Endothelial cell of umbilical vein (primary cell): ENCODE data around the gene TRIM10. TPM values are rescaled to one million over a fixed set of nuclear protein-coding genes. Genes with fewer than 3 reads are reported as not detected.

Experiments used
- BruUV-seq: library from RNA; stranded (reverse); fragments of 400-500 nt; replicated peaks from 2 replicates; lab custom pipeline; 2021; lab: Mats Ljungman, UMichigan
- CTCF ChIA-PET: fragments of 300-600, 350-600 bp; sonication (Branson Sonifier 250); formaldehyde crosslinking; loops from one replicate; lab custom pipeline; 2021; ENCODE audit warnings: antibody characterized with exemption, inconsistent platforms; lab: Charles Lee
- POLR2A ChIA-PET: fragments of 300-600, 350-600 bp; sonication (Branson Sonifier 250); formaldehyde crosslinking; loops from one replicate; lab custom pipeline; 2021; ENCODE audit warnings: antibody characterized with exemption, inconsistent platforms; lab: Charles Lee
- DNase-seq: peaks from one replicate; pipeline ENCODE4 v3.0.0-alpha.2; 2011; ENCODE audit warnings: low read depth, low spot score
- FAIRE-seq: peaks from 2 replicates; lab custom pipeline; 2011; peaks lifted over from hg19 to GRCh38; lab: Jason Lieb, UNC
- H2AFZ ChIP-seq: 2 replicates; pipeline ENCODE4 v1.6.0; 2012; ENCODE audit warnings: low read depth, low read length, control low read depth, inconsistent platforms
- H3K27ac ChIP-seq: 2 replicates; pipeline ENCODE4 v1.5.1; 2011; ENCODE audit warnings: low read depth, mild to moderate bottlenecking, control low read depth, low read length, moderate library complexity; ENCODE audit not compliant: insufficient read depth
- H3K27me3 ChIP-seq, 2 experiments: 2 replicates each; pipeline versions ENCODE4 v1.6.0 to v1.6.1; 2011; ENCODE audit warnings: low read length in 2 of 2, mixed read lengths in 1 of 2; ENCODE audit not compliant: control insufficient read depth in 2 of 2, insufficient read depth in 2 of 2
- H3K36me3 ChIP-seq, 2 experiments: 2 replicates in 1 of 2; 3 replicates in 1 of 2; pipeline ENCODE4 v1.5.1; 2011; ENCODE audit warnings: low read length in 2 of 2, mild to moderate bottlenecking in 1 of 2, moderate library complexity in 1 of 2; ENCODE audit not compliant: control insufficient read depth in 2 of 2, insufficient read depth in 2 of 2; ENCODE audit errors: extremely low read depth in 1 of 2
- H3K4me1 ChIP-seq: 3 replicates; pipeline ENCODE4 v1.5.1; 2011; ENCODE audit warnings: mild to moderate bottlenecking, low read length; ENCODE audit not compliant: control insufficient read depth, insufficient read depth; ENCODE audit errors: extremely low read depth
- H3K4me2 ChIP-seq: 2 replicates; pipeline ENCODE4 v1.6.1; 2011; ENCODE audit warnings: low read length, control low read depth, mixed read lengths; ENCODE audit not compliant: insufficient read depth
- H3K4me3 ChIP-seq, 3 experiments: fragments of 200-600 bp in 1 of 3; sonication (generic), shearing (Covaris generic) in 1 of 3; replicated peaks in 1 of 3; 2 replicates each; pipeline ENCODE4 v1.5.1; 2011 to 2016; ENCODE audit warnings: control low read depth in 3 of 3, low read length in 3 of 3, mild to moderate bottlenecking in 2 of 3, inconsistent platforms in 1 of 3, low read depth in 1 of 3, moderate library complexity in 1 of 3; ENCODE audit not compliant: insufficient read depth in 1 of 3
- H3K79me2 ChIP-seq: 2 replicates; pipeline ENCODE4 v1.6.0; 2012; ENCODE audit warnings: low read length, inconsistent platforms; ENCODE audit not compliant: control insufficient read depth, insufficient read depth
- H3K9ac ChIP-seq: replicated peaks from 2 replicates; pipeline ENCODE3; 2011; ENCODE audit warnings: low read length, control low read depth; ENCODE audit not compliant: insufficient read depth; ENCODE audit errors: extremely low read depth
- H3K9me1 ChIP-seq: replicated peaks from 3 replicates; pipeline ENCODE4 v1.6.0; 2011; ENCODE audit warnings: mild to moderate bottlenecking, low read length; ENCODE audit not compliant: control insufficient read depth, insufficient read depth; ENCODE audit errors: extremely low read depth
- H3K9me3 ChIP-seq: replicated peaks from 2 replicates; pipeline ENCODE4 v1.5.1; 2012; ENCODE audit warnings: low read length, inconsistent platforms; ENCODE audit not compliant: control insufficient read depth, insufficient read depth
- H4K20me1 ChIP-seq: replicated peaks from 2 replicates; pipeline ENCODE3; 2011; ENCODE audit warnings: mild to moderate bottlenecking, low read length; ENCODE audit not compliant: control insufficient read depth, insufficient read depth; ENCODE audit errors: extremely low read depth
- EZH2 ChIP-seq: IDR thresholded peaks from 2 replicates; pipeline ENCODE4 v1.6.1; 2012; ENCODE audit warnings: borderline replicate concordance, low read depth, mild to moderate bottlenecking, moderate library complexity, low read length, inconsistent platforms; ENCODE audit not compliant: severe bottlenecking
- FOS ChIP-seq: IDR thresholded peaks from 2 replicates; pipeline ENCODE4 v1.6.1; 2011; ENCODE audit warnings: mild to moderate bottlenecking, low read length, moderate library complexity, borderline replicate concordance; ENCODE audit not compliant: insufficient read depth
- GATA2 ChIP-seq: IDR thresholded peaks from 2 replicates; pipeline ENCODE4 v1.7.0; 2011; ENCODE audit warnings: low read depth, mild to moderate bottlenecking, moderate library complexity, mixed read lengths, low read length; ENCODE audit not compliant: insufficient read length, insufficient read depth
- JUN ChIP-seq: IDR thresholded peaks from 2 replicates; pipeline ENCODE4 v1.6.1; 2011; ENCODE audit warnings: borderline replicate concordance, low read depth; ENCODE audit not compliant: insufficient read length, insufficient read depth
- MYC ChIP-seq: IDR thresholded peaks from one replicate; pipeline ENCODE4 v1.6.1; 2011; ENCODE audit warnings: mild to moderate bottlenecking, low read depth, low read length
- POLR2A ChIP-seq: IDR thresholded peaks from 2 replicates; pipeline ENCODE4 v1.6.1; 2012; ENCODE audit warnings: low read depth, mild to moderate bottlenecking, control low read depth, low read length
- POLR2AphosphoS5 ChIP-seq: IDR thresholded peaks from 2 replicates; pipeline ENCODE4 v1.6.1; 2012; ENCODE audit warnings: low read depth, mild to moderate bottlenecking, control low read depth, low read length, moderate library complexity; ENCODE audit not compliant: insufficient read depth
- dilution Hi-C: fragments of 300-500 bp; cut with MboI; formaldehyde crosslinking; loops from one replicate; pipeline ENCODE4 v1.15.0; 2019; ENCODE audit warnings: low sequenced_read_pairs; ENCODE audit not compliant: extremely low pct_ligation_motif_present
- intact Hi-C: fragments of 100-400 bp; cut with micrococcal nuclease; formaldehyde crosslinking; loops from one replicate; pipeline ENCODE4 v1.10.0; 2022
- polyA plus RNA-seq, 4 experiments: library from polyadenylated mRNA; depleted of rRNA in 3 of 4; stranded (reverse) in 3 of 4; unstranded in 1 of 4; fragments of >200 nt; gene quantifications; 2 replicates each; pipeline versions ENCODE4 v1.2.1 to v1.2.3, GENCODE V29; 2011 to 2012; ENCODE audit warnings: missing spikeins in 1 of 4
- total RNA-seq: library from RNA; stranded (reverse); gene quantifications from 2 replicates; pipeline ENCODE4 v1.2.3, GENCODE V29; 2021
- TF ChIP-seq, protein P1 (sequence below): IDR thresholded peaks from 2 replicates; pipeline ENCODE4 v1.6.1; 2011; ENCODE audit not compliant: insufficient read depth, insufficient read length
- TF ChIP-seq, protein P2 (sequence below), 2 donors: IDR thresholded peaks; 1 replicate in 1 of 2; 2 replicates in 1 of 2; pipeline ENCODE4 v1.5.1; 2011; ENCODE audit warnings: low read length in 2 of 2, mild to moderate bottlenecking in 2 of 2, moderate library complexity in 2 of 2, control low read depth in 1 of 2, inconsistent platforms in 1 of 2, low read depth in 1 of 2; ENCODE audit not compliant: insufficient read depth in 1 of 2; ENCODE audit errors: extremely low read depth in 1 of 2

Gene TRIM10
- total and polyA plus RNA-seq, 2 donors (not counting 3 experiments of a cell fraction or from before 2014, with no cell fraction given): not detected

DNA sequence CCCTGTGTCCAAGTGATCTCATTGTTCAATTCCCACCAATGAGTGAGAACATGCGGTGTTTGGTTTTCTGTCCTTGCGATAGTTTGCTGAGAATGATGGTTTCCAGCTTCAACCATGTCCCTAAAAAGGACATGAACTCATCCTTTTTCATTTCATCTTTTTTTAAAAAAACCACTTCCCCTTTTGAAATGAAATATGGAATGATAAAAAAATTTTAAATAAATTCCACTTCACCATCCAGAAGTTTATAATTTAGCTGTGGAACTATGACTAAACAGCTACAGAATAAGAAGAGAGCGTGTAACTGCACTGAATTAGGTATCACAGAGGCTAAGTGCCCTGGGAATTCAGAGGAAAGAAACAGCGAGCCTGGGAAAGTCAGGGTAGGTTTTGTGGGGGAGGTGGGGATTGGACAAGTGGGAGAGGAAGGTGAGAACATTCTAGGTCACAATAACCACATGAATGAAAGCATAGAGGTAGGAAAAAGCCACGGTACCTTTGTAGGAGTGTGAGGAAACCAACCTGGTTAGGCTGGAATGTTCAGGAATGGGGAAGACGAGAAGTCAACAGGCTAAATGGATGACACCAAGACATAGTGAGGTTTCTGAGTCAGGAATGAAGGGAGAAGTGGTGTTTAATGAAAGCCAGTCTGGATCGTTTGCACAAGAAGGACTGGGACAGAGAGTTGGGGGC, 11.0 kb downstream of the TRIM10 start:
- H3K9me1 ChIP-seq: no peaks in the 10 kb centered on the region
- POLR2A ChIA-PET: no interaction called here
- dilution Hi-C loops: no loop called here
- no peak overlapping the region for H3K4me2 ChIP-seq
- CTCF ChIA-PET: no interaction called here
- no peak for TF ChIP-seq GATA2
- no peak for TF ChIP-seq FOS
- no peak for TF ChIP-seq POLR2A
- TF ChIP-seq EZH2: no peak
- no peak for TF ChIP-seq JUN
- TF ChIP-seq, protein P1, sequence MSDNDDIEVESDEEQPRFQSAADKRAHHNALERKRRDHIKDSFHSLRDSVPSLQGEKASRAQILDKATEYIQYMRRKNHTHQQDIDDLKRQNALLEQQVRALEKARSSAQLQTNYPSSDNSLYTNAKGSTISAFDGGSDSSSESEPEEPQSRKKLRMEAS: no peak
- TF ChIP-seq POLR2AphosphoS5: no peak
- TF ChIP-seq MYC: no peak
- TF ChIP-seq, protein P2, sequence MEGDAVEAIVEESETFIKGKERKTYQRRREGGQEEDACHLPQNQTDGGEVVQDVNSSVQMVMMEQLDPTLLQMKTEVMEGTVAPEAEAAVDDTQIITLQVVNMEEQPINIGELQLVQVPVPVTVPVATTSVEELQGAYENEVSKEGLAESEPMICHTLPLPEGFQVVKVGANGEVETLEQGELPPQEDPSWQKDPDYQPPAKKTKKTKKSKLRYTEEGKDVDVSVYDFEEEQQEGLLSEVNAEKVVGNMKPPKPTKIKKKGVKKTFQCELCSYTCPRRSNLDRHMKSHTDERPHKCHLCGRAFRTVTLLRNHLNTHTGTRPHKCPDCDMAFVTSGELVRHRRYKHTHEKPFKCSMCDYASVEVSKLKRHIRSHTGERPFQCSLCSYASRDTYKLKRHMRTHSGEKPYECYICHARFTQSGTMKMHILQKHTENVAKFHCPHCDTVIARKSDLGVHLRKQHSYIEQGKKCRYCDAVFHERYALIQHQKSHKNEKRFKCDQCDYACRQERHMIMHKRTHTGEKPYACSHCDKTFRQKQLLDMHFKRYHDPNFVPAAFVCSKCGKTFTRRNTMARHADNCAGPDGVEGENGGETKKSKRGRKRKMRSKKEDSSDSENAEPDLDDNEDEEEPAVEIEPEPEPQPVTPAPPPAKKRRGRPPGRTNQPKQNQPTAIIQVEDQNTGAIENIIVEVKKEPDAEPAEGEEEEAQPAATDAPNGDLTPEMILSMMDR (IDR thresholded peaks at IDR 0.05; ENCODE audit: extremely low read depth in 1 of 2, insufficient read depth in 1 of 2, low read depth in 1 of 2, low read length in 2 of 2): no peak
- H3K9me3 ChIP-seq: no peaks in the 10 kb centered on the region
- intact Hi-C loops: no loop called here
- no peaks in the 10 kb centered on the region for H3K4me1 ChIP-seq
- no peak for DNase-seq
- no peak for FAIRE-seq
- no peaks in the 10 kb centered on the region for H4K20me1 ChIP-seq
- H3K27me3 ChIP-seq: peaks cover 3 to 8% of the 10 kb centered on the region in 2 experiments
- H3K36me3 ChIP-seq: no peaks in the 10 kb centered on the region
- no peak overlapping the region for H3K27ac ChIP-seq
- H3K4me3 ChIP-seq: no peak overlapping the region
- H2AFZ ChIP-seq: no peak overlapping the region
- BruUV-seq: no TSS peak
- H3K79me2 ChIP-seq: no peaks in the 10 kb centered on the region
- H3K9ac ChIP-seq: no peak overlapping the region
